GM18502 (cell line): Measurements from ENCODE around the gene GALNT9.
"Not testable (repeated sequence)": the region's sequence is repeated elsewhere in the genome, so short reads cannot be mapped to it uniquely, and the experiment has no call there.

Experiments
- ATAC-seq: cut with Tn5 transposase; IDR thresholded peaks from one replicate; pipeline ENCODE4 v1.9.1; 2021; ENCODE audit warnings: mild to moderate bottlenecking; ENCODE audit not compliant: unreplicated experiment, poor library complexity

GALNT9 gene

GRCh38 chr12:132300789-132301722, 28.3 kb downstream of the GALNT9 start:
- no peak for ATAC-seq

- no peak for ATAC-seq
Measured at GRCh38 chr12:132296063-132296462, 33.3 kb downstream of the GALNT9 start.

GRCh38 chr12:132295561-132295960, 33.8 kb downstream of the GALNT9 start:
- ATAC-seq: not testable (repeated sequence)

GRCh38 chr12:132295101-132295526, 34.3 kb downstream of the GALNT9 start:
- no peak for ATAC-seq

- no peak for ATAC-seq
Measured at GRCh38 chr12:132294121-132295034, 35.0 kb downstream of the GALNT9 start.

- no peak for ATAC-seq
Measured at GRCh38 chr12:132292328-132293319, 36.8 kb downstream of the GALNT9 start.

- ATAC-seq: no peak
Measured at GRCh38 chr12:132291402-132292175, 37.8 kb downstream of the GALNT9 start.

- no peak for ATAC-seq
Measured at GRCh38 chr12:132290203-132290540, 39.2 kb downstream of the GALNT9 start.

- ATAC-seq: no peak
Measured at GRCh38 chr12:132289356-132290202, 39.8 kb downstream of the GALNT9 start.

GRCh38 chr12:132288516-132289215, 40.7 kb downstream of the GALNT9 start:
- ATAC-seq: no peak

GRCh38 chr12:132287391-132288238, 41.8 kb downstream of the GALNT9 start:
- ATAC-seq: no peak

GRCh38 chr12:132286912-132287311, 42.5 kb downstream of the GALNT9 start:
- ATAC-seq: no peak

- ATAC-seq: no peak
Measured at GRCh38 chr12:132285991-132286681, 43.3 kb downstream of the GALNT9 start.

- ATAC-seq: no peak
Measured at GRCh38 chr12:132284827-132285741, 44.3 kb downstream of the GALNT9 start.
